Measurements from ENCODE around the gene MRPS25.

- no peak for TF ChIP-seq POLR2A (IDR thresholded peaks at IDR 0.05)
- TF ChIP-seq CTCF (IDR thresholded peaks at IDR 0.05): no peak
- no peak for TF ChIP-seq POLR2AphosphoS5 (IDR thresholded peaks at IDR 0.05)
These were observed 41.9 kb downstream of the MRPS25 start for GRCh38 chr3:15023249-15023648.
